HG02759 (cell line): Measurements from ENCODE around the gene GLIS1.

Source experiments
- ATAC-seq: cut with Tn5 transposase; IDR thresholded peaks from one replicate; pipeline ENCODE4 v1.9.1; 2021; ENCODE audit warnings: mild to moderate bottlenecking, moderate library complexity; ENCODE audit not compliant: unreplicated experiment

The GLIS1 gene

DNA sequence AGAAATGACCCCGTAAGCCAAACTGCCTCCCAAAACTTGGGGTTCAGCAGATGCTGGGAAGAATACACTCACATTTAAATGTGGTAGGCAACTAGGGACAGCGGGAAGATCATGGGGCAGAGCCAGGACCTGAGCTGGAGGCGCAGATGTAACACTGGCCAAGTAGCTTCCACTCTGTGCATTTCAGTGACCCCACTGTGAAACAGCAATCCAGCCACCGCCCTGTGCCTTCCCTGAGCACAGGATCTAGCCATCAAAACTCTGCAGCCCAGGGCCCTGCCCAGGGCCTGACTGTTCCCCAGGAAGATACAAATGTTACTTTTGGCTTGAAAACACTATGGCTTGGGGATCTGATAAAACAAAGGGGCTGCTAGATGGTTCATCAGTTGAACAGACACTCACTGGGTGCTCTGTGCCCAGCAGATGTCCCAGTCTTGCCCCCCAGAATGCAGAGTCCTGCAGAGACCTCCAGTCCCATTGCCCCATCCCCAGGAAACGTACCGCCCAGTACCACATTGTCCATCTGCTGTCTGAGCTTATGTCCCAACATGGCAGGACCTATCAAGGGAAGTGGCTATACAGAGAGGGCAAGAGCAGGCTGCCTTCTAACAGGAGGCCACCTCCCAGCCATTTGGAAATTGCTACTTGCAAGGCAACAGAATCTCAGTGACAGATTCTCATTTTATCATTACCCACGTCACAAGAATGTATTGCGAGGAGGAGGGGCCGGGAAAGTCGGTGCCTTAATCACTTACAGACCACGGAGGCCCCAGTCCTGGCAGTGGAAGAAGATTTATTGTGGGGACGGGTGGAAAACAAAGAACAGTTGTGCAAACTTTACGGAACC is 155.7 kb downstream of the GLIS1 start:
- no peak for ATAC-seq

DNA sequence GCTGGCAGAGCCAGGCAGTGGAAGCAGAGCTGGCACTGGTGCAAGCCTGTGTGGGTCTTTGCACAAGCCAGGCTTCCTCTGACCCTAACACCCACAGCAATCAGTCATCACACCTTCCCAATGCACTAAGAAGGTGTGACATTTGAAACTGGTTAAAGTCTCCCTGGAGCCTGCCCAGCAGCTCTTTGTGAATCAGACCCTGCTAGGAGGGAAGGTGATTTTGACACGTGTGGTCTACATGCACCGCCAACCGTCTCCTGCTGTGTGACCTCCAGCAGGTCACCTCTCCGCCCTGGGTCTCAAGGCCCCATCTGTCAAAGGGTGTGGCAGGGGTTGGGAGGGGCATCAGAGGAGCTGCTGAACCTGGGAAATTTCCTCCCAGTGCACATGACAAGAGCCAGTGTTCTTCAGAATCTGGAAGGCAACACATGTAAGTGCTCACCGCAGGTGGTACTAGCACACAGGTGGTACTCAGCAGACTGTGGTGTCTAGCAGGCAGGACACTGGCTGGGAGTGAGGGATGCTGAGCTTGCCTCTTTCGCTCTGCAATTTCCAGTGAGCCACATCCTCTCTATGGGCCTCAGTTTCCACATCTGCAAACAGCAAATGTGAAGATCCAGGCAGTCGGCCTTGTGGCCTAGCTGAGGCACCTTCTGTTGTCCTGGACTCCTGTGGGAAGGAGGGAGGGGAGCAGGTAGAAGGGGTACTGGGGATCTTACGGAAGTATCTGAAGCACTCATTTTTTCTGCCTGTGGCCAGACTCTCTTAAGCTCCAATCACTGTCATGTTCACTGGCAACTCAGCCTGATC is 156.5 kb downstream of the GLIS1 start:
- ATAC-seq: no peak

DNA sequence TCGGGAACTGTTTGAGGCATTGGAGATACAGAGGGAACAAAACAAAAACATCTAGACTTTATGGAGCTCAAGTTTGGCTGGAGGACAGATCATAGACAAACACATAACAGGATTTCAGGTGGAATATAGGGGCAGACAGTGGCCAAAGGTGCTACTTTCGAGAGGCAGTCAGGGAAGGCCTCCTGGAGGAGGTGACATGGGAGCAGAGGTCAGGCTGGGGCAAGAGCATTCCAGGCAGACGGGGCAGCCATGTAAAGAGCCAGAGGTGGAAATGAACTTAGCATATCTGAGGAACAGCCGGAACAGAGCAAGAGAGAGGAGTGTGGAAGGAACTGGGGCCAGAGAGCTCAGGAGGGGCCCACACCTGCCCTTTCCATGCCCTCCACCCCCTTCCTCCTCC is 157.5 kb downstream of the GLIS1 start:
- ATAC-seq: no peak

DNA sequence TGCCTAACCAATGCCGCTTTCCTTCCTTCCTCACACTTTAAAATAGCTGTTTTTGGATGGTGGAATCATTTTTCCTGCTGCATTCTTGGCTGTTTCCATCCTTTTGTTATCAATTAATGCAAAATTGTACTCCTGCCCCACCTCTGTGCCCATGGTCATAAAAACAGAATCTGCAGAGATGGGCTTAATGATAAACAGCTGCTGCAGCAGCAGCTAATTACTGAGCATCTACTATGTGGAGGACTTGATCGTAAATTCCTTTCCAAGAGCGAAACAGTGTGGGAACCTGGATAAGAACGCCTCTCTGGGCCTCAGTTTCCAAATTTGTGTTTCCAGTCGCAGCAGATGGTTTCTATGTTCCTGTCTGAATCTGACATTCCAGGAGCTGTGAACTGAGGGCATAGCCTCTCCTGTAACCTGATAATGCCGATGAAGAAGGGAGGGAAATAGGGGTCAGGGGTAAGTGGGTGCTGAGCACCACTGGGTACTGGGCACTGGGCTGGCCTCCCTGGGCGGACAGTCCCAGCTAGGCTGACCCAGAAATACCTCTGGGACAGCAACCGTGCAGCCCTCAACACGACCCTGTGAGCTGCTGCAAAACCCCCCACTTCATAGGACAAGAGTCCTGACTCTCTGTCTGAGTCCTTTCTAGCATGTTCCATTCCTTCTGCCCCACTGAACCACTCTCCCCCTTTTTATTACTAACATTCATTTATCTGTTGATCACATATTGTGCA is 158.1 kb downstream of the GLIS1 start:
- ATAC-seq: no peak

DNA sequence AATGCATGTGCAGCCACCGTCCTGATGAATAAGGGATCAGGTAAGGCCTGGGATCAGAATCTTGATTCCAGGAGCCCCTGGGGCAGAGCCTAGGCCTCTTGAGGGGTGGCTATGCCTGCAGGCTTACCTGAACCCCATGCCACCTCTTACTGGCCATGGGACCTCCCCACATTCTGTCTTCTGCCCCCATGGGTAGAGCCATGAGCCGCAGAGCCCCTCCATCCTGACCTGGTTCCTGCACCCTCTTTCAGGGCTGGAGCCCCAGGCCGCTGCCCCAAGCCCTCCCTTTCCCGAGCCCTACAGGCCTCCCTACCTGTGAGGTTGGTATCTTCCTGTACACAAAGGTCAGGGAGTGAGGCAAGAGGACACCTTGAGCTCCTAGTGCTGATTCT is 159.0 kb downstream of the GLIS1 start:
- no peak for ATAC-seq

DNA sequence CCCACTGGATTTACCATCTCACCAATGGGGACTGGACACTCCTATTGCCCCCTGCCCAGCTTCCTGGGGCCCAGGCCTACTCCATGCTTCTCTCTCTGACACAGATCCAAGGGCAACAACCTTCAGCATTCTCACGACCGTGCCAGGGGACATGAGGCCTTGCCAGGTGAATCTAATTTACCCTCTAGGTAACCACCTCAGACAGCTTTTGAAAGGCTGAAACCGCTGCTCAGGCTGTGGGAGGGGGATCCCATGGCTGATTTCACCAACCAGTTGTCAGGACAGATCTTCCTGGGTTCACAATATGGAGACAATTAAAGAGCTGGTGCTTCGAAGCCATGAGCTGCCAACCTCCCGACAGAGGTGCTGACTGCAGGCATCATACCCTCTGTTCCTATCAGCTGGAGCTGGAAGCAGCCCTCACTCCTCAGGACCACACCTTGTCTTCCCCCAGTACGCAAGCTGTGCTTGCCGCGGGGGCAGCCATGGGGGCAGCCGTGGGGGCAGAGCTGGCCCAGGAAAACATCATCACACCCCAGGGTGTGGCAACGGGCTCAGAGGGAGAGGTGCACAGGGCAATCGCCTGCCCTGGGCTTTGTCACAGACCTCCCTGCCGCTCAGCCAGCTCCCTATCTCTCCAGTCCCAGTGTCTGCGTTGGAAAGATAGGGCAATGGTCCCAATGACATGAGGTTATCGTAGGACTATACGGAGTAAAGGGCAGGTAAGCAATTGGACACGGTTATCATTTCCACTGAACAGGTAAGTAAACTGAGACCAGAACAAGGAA is 159.5 kb downstream of the GLIS1 start:
- ATAC-seq: no peak

DNA sequence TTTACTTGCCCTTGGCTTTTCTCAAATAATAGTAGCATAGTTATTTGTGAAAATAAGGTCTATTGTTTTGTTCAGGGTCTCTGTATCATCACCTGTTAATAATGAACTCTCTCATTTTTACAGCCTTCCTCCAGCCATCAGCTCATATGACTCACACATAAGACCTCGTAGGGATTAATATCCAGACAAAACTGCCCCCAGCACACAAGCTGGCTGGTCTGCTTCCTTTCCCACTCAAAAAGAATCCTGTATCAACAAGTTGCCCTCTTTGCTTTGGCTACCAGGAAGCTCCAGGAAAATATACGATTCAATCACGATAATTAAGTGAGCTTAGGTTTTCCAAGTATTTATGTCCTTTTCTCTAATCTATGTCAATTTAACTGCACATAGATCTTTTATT is 160.6 kb downstream of the GLIS1 start:
- no peak for ATAC-seq

DNA sequence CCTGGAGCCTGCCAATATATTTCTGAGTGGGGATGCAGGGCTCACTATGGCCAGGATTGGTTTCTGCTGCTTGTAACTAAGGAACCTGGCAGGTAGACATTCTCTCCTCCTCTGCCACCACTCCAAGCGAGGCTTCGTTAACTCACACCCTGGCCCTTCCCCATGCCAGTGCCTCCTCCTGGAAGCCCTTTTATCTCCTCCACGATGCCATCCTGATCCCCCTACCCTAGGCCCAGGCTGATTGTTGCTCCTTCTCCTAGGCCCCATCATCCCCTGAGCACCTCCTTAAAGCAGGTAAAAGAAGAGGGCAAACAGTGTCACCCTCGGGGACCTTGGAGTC is 161.2 kb downstream of the GLIS1 start:
- ATAC-seq: no peak

DNA sequence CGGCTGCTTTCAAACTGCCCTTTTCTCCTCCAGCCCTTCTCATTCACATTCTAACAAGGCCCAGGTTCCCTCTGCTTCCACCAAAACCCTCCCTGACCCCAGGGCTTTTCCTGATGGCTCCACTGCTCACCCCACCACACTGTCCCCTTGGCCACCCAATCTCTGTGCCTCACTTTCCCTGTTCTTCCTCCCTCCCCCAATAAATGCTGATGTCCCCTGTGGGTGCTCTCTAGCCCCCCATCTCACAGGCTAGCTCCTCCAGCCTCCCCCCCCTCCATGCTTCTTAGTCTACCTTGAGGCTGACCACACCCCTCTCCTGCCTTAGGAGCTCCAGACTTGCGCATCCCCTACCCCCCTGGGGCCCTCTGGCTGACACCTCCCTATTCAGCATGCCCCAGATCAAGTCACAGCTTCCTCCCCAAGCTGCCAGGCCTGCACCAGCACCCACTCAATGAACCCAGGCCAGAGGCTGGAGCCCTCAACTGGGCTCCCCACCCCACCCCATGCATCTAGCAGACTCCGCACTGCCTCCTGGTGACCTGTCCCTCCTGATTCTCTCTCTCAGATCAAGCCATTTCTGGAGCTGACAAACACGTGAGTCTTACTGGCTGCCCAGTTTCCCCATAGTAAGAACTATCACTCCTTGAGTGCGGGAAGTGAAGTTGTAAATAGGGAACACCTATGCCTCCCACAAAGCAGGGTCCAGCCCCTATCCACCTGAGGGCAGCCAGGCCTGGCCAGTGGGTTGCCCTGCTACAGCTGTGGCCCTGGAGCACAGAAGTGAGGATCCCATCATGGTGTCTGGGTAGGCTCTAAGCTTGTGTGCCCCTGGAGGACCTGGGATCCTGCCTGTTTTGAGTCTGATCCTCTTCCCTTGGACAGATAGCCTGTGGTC is 161.9 kb downstream of the GLIS1 start:
- ATAC-seq: no peak

DNA sequence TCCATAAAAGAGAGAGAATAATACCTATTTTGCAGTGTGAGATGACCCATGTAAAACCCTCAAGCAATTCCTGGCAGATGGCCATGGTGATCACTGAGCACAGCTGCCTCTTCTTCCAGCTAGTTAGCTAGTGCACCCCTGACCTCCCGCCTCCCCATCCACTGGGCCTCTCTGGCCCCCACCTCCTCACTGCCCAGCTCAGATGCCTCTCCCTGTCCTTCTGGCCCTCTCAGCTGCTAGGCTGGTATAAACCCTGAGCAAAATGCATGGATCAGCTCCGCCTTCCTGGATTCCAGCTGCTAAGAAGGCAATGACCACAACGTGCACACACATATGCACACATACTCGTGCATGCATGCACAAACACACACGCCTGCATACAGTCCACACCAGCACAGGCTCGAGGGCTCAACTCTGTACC is 162.6 kb downstream of the GLIS1 start:
- no peak for ATAC-seq

DNA sequence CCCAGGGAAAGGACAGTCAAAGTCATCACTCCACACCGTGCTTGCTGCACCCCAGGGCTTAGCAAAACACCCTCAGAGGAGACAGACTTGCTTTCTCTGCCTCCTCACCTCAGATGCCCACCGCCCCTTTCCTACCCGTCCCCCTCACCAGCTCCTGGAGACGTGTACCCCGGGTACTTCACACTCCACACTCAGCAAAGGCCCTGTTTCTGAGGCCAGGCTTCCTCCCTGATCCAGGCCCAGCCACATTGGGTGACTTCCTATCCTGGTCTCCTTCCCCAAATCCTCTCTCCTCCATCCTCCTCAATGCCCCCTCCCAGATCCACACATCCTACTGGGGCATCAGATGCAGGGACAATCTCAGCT is 163.0 kb downstream of the GLIS1 start:
- no peak for ATAC-seq

DNA sequence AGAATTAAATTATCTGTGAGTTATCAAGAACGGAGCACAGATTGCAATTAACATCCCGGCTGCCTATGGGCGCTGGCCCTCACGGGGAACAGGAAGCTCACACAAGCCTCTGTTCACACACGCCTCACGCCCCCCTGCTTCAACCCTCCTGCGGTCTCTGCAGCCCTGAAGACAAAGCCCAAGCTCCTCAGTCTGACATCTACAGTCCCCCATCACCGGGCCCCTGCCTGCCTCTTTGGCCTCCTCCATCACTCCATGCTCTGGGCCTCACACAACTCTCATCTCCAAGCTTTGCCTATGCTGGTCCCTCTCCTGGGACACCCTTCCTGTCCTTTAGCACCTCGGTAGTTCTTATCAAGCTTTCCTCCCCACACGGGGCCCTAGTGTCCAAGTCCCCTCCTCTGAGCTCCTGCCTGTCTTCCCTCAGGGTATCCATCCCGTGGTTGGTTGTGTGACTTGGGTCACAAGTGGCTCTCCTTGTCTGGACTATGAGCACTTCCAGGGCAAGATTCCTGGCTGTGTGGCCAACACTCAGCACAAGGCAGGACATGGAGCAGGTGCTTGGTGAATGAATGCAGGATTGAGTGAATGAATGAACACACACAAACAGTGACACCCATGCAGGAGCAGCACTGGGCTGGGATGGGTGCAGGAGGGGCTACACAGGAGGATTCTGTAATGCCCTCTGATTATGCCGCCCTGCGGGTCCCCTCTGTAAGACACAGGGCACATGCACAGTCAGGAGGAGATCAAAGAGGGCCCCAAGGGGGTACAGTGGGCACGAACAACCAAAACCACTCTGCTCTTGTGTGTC is 163.6 kb downstream of the GLIS1 start:
- ATAC-seq: no peak

DNA sequence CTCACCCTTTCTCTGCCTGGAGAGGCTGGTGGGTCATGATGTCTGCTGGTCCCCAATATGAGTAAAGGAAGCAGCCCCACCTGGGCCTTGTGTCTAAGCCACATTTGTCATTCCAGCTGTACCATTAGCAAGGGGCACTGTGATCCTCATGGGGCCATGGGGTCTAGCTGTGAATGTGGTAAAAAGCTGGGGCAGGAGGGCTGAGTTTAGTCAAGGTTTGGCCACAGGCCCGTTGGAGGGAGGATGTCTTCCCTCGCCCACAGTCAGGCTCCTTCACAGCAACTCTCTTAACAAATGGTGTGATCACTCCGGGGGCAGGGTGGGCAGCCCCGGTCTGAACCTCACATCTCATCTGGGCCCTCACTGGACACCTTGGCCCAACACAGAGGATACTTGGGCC is 164.3 kb downstream of the GLIS1 start:
- ATAC-seq: no peak

DNA sequence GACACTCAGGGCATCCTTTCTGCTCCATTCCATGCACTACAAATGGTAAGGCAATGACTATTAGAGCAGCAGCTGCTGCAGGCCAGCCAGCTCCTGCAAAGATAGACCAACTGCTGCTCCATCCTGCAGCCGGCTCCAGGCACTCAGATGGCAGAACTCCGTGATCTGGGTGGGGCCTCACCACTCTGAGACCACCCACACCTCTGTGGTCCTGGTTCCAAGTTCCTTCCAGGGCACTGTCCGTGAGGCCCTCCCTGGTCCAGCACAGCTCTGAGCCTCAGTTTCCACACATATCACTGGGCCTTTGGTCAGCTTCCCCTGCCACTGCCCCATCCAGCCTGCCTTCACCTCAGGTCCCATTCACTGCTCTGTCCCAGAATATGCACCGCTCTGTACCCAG is 165.0 kb downstream of the GLIS1 start:
- ATAC-seq: no peak

DNA sequence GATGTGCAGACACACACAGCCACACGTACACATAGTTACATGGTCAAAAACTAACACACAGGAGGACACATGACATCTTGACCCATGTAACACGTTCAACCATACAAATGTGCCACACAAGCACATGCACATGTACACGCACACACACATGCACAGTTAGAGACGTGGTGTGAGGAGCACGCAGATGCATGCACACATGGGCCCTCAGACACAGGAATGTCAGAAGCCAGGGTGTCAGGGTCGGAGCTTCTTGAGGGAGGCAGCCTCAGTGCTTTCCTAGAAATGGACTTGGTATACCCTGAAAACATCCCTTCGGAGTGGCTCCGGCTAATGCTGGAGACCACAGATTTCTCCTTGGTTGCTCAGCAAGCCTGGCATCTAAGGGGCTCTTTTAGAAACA is 165.4 kb downstream of the GLIS1 start:
- ATAC-seq: no peak

DNA sequence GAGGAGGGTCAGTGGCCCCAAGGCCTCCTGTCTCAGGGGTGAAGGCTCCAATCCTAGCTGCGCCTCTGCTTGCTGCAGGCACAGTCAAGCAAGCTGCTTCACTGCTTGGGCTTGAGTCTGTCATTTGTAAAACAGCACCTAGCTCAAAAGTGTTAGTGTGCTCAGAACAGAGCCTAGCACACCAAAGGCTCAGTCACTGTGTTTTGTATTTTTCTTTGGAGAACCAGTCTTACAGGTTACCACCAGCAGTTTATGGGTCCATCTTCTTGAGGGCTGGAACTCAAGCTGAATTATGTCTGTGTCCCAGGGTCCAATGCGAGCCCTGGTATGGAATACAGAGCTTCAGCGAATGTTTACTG is 166.2 kb downstream of the GLIS1 start:
- ATAC-seq: no peak

DNA sequence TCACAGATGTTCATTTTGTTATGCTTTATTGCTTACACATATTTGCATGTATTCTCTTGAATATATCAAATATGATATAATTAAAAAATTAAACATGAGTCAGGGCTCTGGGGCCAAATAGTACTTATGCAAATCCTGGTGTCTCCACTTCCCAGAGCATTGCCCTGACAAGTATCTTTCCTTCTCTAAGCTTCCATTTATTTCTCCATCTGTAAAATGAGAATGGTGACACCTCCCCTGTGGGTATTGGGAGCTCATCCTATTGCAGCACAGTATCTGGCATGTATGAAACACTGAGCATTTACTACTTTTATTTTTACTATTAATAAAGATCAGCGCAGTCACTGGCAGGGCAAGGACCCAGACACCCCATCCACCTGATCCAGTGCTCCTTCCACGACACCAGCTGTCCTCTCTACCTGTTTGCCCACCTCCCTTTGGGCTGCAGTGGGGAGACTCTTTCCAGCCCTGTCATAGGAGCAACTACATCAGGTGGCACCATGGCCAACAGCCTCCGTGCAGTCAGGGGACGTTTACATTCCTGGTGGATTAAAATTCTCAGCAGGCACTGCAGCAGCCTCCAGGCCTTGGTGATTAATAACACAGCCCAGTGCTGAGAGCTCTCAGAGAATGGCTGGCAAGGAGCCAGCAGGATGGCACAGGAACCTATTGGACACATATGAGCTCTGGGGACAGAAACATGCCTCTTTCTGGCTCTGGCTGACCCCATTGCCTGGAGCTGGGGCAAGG is 166.7 kb downstream of the GLIS1 start:
- no peak for ATAC-seq

DNA sequence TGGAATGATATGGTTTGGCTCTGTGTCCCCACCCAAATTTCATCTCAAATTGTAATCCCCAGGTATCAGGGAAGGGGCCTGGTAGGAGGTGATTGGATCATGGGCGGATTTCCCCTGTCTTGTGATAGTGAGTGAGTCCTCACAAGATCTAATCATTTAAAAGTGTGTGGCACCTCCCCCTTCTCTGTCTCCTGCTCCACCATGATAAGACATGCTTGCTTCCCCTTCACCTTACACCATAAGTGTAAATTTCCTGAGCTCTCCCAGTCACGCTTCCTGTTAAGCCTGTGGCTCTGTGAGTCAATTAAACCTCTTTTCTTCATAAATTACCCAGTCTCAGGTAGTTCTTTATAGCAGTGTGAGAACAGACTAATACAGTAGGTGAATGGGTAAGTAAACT is 170.4 kb downstream of the GLIS1 start:
- ATAC-seq: no peak

DNA sequence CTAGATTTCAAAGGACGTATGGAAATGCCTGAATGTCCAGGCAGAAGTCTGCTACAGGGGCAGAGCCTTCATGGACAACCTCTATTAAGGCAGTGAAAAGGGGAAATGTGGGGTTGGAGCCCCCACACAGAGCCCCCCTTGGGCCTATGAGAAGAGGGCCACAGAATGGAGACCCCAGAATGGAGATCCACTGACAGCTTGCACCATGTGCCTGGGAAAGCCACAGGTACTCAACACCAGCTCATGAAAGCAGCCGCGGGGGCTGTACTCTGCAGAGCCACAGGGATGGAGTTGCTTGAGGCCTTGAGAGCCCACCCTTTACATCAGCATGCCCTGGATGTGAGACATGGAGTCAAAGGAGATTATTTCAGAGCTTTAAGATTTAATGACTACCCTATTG is 171.1 kb downstream of the GLIS1 start:
- no peak for ATAC-seq
